ENCODE results near the gene TTC19.
"Not testable (repeated sequence)": the region's sequence is repeated elsewhere in the genome, so short reads cannot be mapped to it uniquely, and the experiment has no call there.

Gene TTC19

GRCh38 chr17:15973834-15974233 is 25.8 kb upstream of the TTC19 start:
- DNase-seq: no peak

GRCh38 chr17:15977894-15978293 is 21.7 kb upstream of the TTC19 start:
- DNase-seq: no peak

DNA sequence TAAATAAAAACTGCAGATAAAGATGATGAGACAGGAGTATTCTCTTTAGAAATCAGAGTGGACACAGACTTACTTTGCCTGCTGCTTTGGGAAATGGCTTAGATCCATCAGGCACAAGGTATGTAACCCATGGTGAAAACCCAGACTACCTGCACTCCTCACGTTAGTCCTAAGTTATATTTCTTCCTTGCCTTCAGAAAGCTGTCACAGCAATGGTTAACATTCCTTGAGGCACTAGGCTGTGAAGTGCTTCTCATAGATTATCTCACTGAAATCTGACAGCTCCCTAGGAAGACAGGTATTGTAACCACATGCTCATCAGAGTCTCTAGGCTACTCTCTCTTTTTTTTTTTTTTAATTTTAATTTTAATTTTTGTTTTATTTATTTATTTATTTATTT is 21.0 kb upstream of the TTC19 start:
- DNase-seq: no peak

DNA sequence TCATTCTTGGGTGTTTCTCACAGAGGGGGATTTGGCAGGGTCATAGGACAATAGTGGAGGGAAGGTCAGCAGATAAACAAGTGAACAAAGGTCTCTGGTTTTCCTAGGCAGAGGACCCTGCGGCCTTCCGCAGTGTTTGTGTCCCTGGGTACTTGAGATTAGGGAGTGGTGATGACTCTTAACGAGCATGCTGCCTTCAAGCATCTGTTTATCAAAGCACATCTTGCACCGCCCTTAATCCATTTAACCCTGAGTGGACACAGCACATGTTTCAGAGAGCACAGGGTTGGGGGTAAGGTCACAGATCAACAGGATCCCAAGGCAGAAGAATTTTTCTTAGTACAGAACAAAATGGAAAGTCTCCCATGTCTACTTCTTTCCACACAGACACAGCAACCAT is 20.6 kb upstream of the TTC19 start:
- DNase-seq: not testable (repeated sequence)

DNA sequence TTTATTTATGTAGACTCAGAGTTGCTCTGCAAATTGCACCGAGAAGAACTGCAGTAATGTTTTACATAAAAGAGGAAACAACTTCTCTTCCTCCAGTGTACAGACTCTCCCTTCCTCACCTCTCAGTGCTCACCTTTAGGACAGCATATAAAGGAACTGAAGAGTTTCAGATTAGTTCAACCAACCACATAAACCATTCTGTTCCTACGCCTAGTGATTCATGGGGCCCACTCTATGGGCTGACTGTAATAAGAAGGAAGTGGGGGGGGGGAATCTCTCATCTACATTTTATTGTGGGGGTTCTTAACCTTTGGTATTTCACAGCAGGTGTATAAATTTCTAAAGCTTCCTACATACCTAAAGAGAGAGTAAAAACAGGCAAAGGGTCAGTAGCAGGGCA is 18.4 kb upstream of the TTC19 start:
- DNase-seq: no peak

GRCh38 chr17:15981646-15982580 is 17.7 kb upstream of the TTC19 start:
- no peak for DNase-seq

DNA sequence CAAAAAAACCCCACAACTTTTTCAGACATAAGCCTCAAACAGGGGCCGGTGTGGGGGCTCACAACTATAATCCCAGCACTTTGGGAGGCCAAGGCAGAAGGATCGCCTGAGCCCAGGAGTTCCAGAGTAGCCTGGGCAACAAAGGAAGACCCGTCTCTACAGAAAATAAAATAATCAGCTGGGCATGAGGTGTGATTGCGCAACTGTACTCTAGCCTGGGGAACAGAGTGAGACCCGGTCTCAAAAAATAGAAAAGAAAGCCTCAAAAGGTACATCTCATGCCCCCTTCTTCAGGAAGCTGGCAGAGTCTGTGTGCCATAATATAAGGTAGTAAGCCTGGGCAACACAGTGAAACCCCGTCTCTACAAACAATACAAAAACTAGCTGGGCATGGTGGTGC is 3.3 kb upstream of the TTC19 start:
- no peak for DNase-seq

GRCh38 chr17:15998031-15998562 is 1.5 kb upstream of the TTC19 start:
- no peak for DNase-seq

- peak; percentile 2 for DNase-seq
These were observed 577 bp downstream of the TTC19 start for GRCh38 chr17:15999974-16000827.

GRCh38 chr17:16001226-16001897 is 1.7 kb downstream of the TTC19 start:
- DNase-seq: no peak

GRCh38 chr17:16002708-16003260 is 3.2 kb downstream of the TTC19 start:
- no peak for DNase-seq

- no peak for DNase-seq
These were observed 4.2 kb downstream of the TTC19 start for GRCh38 chr17:16003841-16004240.

GRCh38 chr17:16005636-16006035 is 6.0 kb downstream of the TTC19 start:
- no peak for DNase-seq

DNA sequence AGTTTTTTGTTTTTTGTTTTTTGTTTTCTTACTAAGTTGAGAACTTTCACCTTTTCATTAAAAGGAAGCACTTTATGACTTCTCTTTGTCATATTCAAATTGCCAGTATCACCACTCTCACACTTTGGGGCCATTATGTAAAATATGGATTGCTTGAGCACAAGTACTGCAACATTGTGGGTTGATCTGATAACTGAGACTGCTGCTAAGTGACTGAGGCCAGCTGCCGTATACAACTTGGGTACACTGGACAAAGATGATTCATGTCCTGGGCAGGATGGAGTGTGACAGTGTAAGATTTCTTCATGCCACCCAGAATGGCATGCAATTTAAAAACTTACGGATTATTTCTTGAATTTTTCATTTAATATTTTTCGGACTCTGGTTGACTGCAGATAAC is 7.8 kb downstream of the TTC19 start:
- no peak for DNase-seq

- peak; percentile 8 for DNase-seq
These were observed 14.4 kb downstream of the TTC19 start for GRCh38 chr17:16013943-16014407.

DNA sequence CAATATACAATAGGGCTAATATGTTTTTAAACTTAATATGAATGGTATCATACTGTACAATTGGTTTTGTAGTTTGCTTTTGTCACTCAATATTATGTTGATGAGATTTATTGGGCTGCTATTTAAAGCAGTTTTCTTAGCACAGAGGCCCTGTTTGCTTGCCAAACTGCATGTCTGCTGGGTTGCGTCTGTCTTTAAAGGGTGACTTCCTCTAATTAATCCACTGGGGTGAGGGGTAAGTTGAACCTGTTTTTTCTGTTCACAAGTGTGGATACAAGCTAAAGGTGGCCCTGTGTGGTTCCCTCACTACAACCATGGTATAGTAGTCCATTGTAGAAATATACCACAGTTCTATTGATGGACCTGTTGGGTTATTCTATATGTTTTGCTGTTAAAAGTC is 19.7 kb downstream of the TTC19 start:
- no peak for DNase-seq

DNA sequence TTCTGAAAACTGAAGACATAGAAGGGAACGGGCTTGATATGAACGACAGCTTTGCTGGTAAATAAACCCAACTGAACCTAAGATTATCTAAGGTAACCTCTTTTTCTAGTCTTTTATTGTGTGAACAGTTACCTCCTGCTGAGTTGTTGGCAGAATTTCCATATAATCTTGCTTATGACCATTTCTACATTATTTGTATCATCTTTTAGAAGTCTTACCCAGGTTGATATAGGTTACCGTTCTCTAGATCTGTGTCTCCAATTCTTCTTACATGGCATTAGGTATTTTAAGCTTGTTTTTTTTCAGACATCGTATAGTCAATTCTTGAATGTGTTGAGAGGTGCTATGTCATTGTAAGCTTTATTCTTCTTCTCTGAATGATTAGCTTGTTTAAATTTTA is 24.3 kb downstream of the TTC19 start:
- no peak for DNase-seq

DNA sequence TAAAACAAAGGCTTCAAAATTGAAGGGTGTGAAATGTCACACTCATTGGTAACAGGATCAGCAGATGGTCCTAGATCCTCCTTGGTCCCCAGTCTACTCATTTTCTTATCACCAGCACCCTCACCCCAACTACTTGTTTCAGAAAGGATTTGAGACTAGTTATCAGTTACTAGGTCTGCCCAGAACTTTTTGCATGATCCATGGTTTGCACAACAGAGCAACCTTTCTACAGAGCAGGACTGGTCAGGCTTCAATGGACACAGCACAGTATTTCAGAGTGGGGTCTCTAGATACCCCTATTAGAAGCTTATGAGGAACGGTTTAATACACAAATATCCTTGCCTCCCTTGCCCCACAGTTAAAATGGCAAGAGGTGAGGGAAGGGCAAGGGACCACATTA is 25.6 kb downstream of the TTC19 start:
- no peak for DNase-seq

- no peak for DNase-seq
These were observed 27.3 kb downstream of the TTC19 start for GRCh38 chr17:16026895-16027294.

GRCh38 chr17:16027708-16028584 is 28.3 kb downstream of the TTC19 start:
- no peak for DNase-seq

GRCh38 chr17:16033729-16034349 is 34.2 kb downstream of the TTC19 start:
- DNase-seq: no peak
